Muscle of leg (tissue), 11 donors: ENCODE results near the gene ZNF2. TPM values are rescaled to one million over a fixed set of nuclear protein-coding genes. Genes with fewer than 3 reads are reported as not detected.
A peak's percentile ranks its signal among the peaks of the same experiment; 100 is the strongest.
"Not testable (repeated sequence)": the region's sequence is repeated elsewhere in the genome, so short reads cannot be mapped to it uniquely, and the experiment has no call there.

Experiments
- DNase-seq: peaks from one replicate; pipeline ENCODE4 v3.0.0; 2013
- H3K27ac ChIP-seq: one replicate; pipeline ENCODE4 v1.5.1; 2013; ENCODE audit warnings: mild to moderate bottlenecking, low read length, control low read depth
- H3K27me3 ChIP-seq: one replicate; pipeline ENCODE4 v1.6.1; 2013; ENCODE audit warnings: low read length; ENCODE audit not compliant: control insufficient read depth, insufficient read depth
- H3K36me3 ChIP-seq: one replicate; pipeline ENCODE4 v1.6.1; 2013; ENCODE audit warnings: low read length; ENCODE audit not compliant: control insufficient read depth, insufficient read depth
- H3K4me1 ChIP-seq: one replicate; pipeline ENCODE4 v1.6.1; 2013; ENCODE audit warnings: low read length; ENCODE audit not compliant: control insufficient read depth, insufficient read depth
- H3K4me3 ChIP-seq: one replicate; pipeline ENCODE4 v1.5.1; 2013; ENCODE audit warnings: low read length, control low read depth
- H3K9me3 ChIP-seq: replicated peaks from 2 replicates; pipeline ENCODE4 v1.6.1; 2013; ENCODE audit warnings: low read depth, low read length; ENCODE audit not compliant: control insufficient read depth
- WGBS: methylation state at CpG from one replicate; pipeline ENCODE4 v1.1.5; 2013; ENCODE audit warnings: missing lambda C conversion rate; ENCODE audit not compliant: insufficient coverage; 5-methylcytosine and 5-hydroxymethylcytosine counted together
- polyA plus RNA-seq, 8 donors: library from polyadenylated mRNA; unstranded; fragments of 120-200 nt; gene quantifications; one replicate each; pipeline versions ENCODE4 v1.2.1 to v1.2.3, GENCODE V29; 2013; ENCODE audit warnings: inconsistent platforms in 1 of 8, low replicate concordance in 1 of 8; ENCODE audit not compliant: insufficient read length in 8 of 8, insufficient read depth in 1 of 8
- total RNA-seq: library from RNA; stranded (reverse); fragments of 120-200 nt; gene quantifications from one replicate; pipeline ENCODE4 v1.2.4, GENCODE V29; 2013

The ZNF2 gene
- total and polyA plus RNA-seq, 9 donors: 4.1 to 8.2 (median 5.6) TPM

DNA sequence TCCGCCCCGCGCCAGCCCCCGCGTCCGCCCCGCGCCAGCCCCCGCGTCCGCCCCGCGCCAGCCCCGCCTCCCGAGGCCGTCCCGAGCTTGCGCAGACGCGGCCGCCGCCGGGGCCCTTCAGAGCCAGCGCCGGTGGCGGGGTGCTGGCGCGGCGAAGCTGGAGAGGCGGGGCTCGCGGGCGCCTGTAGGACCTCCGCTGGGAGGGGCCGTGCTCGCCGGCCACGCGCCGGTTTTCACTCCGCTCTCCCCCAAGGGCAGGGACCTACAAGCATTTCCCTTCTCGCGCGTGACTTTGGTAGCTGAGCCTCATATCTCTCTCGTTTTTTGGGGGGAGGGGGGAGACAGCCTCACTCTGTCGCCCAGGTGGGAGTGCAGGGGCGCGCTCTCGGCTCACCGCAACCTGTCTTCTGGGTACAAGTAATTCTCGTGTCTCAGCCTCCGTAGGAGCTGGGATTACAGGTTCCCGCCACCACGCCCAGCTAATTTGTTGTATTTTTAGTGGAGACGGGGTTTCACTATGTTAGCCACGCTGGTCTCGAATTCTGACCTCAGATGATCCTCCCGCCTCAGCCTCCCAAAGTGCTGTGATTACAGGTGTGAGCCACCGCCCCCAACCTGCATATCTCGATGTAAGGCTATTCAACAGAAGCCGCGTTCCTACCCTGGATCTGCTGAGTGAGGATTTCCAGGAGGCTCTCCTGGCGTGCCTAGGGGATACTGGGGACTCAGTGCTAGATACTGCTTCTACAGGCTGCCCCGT is 5.7 kb upstream of the ZNF2 start, which contains the start of gene ZNF514:
Gene ZNF514, minus strand, starts transcription at position 159 of the 760 bp plus-strand sequence. CDS start 6,595 bp downstream, outside the sequence.
- DNase-seq: peak; percentile 88
- peaks cover 27% of the 10 kb centered on the region for H3K36me3 ChIP-seq
- H3K4me1 ChIP-seq: peaks cover 18% of the 10 kb centered on the region
- peak within 1 kb of the TSS; percentile 86 for H3K27ac ChIP-seq
- H3K4me3 ChIP-seq: peak within 1 kb of the TSS; percentile 85
- H3K27me3 ChIP-seq: no peaks in the 10 kb centered on the region
- 8% methylated on average over 46 of the region's 64 CpGs for WGBS
- peaks cover 6% of the 10 kb centered on the region for H3K9me3 ChIP-seq

DNA sequence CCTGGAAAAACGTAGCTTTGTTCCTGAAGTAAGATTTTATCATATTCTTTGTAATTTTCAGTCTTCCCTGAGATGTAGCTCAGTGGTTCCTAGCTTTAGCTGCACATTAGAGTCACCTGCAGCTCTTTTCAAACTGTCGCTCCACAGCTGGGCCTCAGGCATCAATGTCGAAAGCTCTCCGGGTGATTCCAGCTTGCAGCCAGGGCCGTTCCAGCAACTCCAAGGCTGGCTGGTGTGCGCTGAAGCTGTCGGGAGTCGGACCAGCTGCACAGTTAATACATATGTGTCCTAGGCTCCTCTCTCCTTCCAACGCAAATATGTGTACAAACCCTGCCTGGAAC is 609 bp upstream of the ZNF2 start:
- 0% methylated on average over 6 of the region's 9 CpGs for WGBS
- H3K27ac ChIP-seq: peak overlapping the region; percentile 99

DNA sequence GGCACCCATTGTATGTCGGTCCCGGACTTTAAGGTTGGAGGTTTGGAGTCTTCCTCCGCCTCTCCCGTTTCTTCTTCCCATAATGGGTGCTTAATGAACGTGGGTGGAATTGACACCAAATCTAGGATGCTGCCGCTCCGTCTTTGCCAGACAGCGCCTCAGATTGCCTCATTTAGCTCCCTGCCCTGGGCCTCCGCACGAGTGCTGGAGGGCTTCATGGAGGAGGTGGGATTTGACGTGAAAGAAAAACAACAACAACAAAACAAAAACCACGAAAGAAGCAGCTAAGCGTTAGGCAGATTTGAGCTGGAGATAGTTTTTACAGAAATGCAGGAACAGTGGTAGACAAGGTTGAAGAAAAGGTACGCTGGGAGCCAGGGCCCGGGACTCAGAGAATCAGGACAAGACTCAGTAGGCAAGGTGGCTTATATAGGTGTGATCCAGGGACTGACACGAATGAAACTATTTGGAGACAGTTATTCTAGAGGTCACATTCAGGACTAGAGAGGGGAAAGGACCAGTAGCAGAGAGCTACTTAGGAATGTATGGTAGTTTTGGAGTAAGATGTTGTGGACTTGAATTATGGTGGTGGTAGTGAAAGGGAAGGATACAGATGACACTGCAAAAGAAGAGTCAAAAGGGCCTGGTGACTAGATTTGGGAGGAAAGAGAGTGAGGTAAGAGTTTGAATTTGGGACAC is 605 bp downstream of the ZNF2 start:
- peaks cover 3% of the 10 kb centered on the region for H3K36me3 ChIP-seq
- WGBS: 34% methylated on average over 4 of the region's 16 CpGs
- H3K27me3 ChIP-seq: no peaks in the 10 kb centered on the region
- DNase-seq: no peak
- H3K4me1 ChIP-seq: peaks cover 5% of the 10 kb centered on the region
- no peaks in the 10 kb centered on the region for H3K9me3 ChIP-seq
- H3K27ac ChIP-seq: peak overlapping the region; percentile 99
- peak overlapping the region; percentile 95 for H3K4me3 ChIP-seq

More for the DNA sequence above, 609 bp upstream of the ZNF2 start:
- H3K9me3 ChIP-seq: no peaks in the 10 kb centered on the region
- no peak for DNase-seq
- no peaks in the 10 kb centered on the region for H3K27me3 ChIP-seq
- H3K36me3 ChIP-seq: peaks cover 3% of the 10 kb centered on the region
- peaks cover 8% of the 10 kb centered on the region for H3K4me1 ChIP-seq
- H3K4me3 ChIP-seq: peak overlapping the region; percentile 95

DNA sequence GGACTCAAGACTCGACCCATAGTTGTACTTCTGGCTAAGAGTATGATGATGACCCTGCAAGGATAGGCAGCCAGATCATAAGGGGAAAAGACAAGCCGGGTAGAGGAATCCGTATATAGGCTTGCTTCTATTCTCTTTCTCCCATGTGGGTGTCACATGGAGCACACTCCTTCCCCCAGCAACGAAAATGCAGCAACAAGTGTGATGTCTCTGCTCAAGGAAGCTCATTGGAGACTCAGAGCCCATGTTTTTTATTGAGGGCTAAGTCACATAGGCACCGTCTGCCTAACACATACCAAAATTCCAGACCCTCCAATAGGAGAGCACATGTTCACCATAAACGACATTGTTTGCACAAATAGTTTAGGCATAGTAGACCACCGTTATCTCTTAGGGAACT is 6.3 kb downstream of the ZNF2 start:
- Histone ChIP-seq H3K9me3 (no peaks in the 10 kb centered on the region), H3K36me3 (peaks cover 5% of the 10 kb centered on the region), H3K27ac (no peak overlapping the region), H3K4me1 (no peaks in the 10 kb centered on the region), H3K4me3 (no peak overlapping the region), H3K27me3 (no peaks in the 10 kb centered on the region)
- WGBS: 76% methylated on average over 6 of the region's 7 CpGs
- DNase-seq: no peak

- WGBS: 71% methylated on average over 1 of the region's 2 CpGs
These were observed 8.5 kb downstream of the ZNF2 start for GRCh38 chr2:95174031-95174542.

GRCh38 chr2:95179451-95179850 is 13.8 kb downstream of the ZNF2 start:
- Histone ChIP-seq H3K36me3 (peaks cover 54% of the 10 kb centered on the region), H3K9me3 (peaks cover 4% of the 10 kb centered on the region), H3K4me1 (no peaks in the 10 kb centered on the region), H3K27ac (no peak overlapping the region), H3K4me3 (no peak overlapping the region), H3K27me3 (no peaks in the 10 kb centered on the region)
- WGBS: 78% methylated on average over 7 of the region's 7 CpGs
- no peak for DNase-seq

More at GRCh38 chr2:95174031-95174542, 8.5 kb downstream of the ZNF2 start:
- Histone ChIP-seq H3K27me3 (no peaks in the 10 kb centered on the region), H3K4me3 (no peak overlapping the region), H3K27ac (no peak overlapping the region), H3K36me3 (peaks cover 19% of the 10 kb centered on the region), H3K9me3 (no peaks in the 10 kb centered on the region), H3K4me1 (no peaks in the 10 kb centered on the region)
- no peak for DNase-seq

GRCh38 chr2:95181774-95182173 is 16.2 kb downstream of the ZNF2 start:
- H3K9me3 ChIP-seq: peaks cover 4% of the 10 kb centered on the region
- no peaks in the 10 kb centered on the region for H3K4me1 ChIP-seq
- H3K36me3 ChIP-seq: peaks cover 49% of the 10 kb centered on the region
- 100% methylated on average over 4 of the region's 18 CpGs for WGBS
- no peak for DNase-seq
- no peak overlapping the region for H3K27ac ChIP-seq
- H3K27me3 ChIP-seq: no peaks in the 10 kb centered on the region
- no peak overlapping the region for H3K4me3 ChIP-seq

DNA sequence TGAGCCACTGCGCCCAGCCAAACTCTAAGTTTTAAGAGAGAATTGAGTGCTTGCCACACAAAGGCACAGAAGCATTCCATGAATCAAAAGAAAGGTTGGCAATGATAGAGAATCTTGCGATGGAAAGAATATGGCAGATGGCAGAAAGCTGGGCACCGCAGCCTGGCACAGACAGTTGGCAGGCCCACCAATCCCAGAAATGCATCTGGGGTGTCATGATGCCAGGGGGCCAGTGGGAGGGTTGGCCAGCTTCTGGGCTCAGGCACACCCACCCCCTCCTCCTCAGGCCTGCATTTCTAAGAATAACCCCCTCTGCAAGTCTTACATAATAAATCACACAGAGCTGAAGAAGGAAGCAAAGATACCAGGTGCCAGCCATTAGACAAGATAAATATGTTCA is 19.6 kb downstream of the ZNF2 start:
- no peak for DNase-seq
- H3K36me3 ChIP-seq: peaks cover 25% of the 10 kb centered on the region
- peaks cover 4% of the 10 kb centered on the region for H3K9me3 ChIP-seq
- no peaks in the 10 kb centered on the region for H3K27me3 ChIP-seq
- no peak overlapping the region for H3K27ac ChIP-seq
- H3K4me1 ChIP-seq: no peaks in the 10 kb centered on the region
- H3K4me3 ChIP-seq: no peak overlapping the region
- WGBS: 88% methylated on average over 3 of the region's 3 CpGs

DNA sequence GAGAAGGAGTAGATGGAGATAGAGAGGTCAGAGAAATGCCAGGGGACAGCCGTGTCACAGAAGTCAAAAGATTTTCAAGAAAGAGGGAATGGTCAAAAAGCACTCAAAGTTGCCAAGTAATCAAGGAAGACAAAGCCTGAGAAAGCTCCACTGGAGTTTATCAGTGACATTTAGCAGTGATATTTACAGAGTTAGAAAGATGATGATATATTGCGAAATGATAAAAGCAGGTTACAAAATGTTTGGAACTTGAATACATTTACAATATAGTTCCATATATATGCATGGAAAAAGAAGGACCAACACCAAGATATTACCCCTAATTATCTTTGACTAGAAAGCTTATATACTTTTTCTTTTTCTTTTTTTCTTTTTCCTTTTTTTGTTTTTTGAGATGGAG is 20.4 kb downstream of the ZNF2 start:
- H3K4me1 ChIP-seq: no peaks in the 10 kb centered on the region
- no peaks in the 10 kb centered on the region for H3K27me3 ChIP-seq
- H3K36me3 ChIP-seq: peaks cover 20% of the 10 kb centered on the region
- DNase-seq: no peak
- peaks cover 4% of the 10 kb centered on the region for H3K9me3 ChIP-seq
- no peak overlapping the region for H3K4me3 ChIP-seq
- no peak overlapping the region for H3K27ac ChIP-seq
- WGBS: 38% methylated on average over 1 of the region's 2 CpGs

DNA sequence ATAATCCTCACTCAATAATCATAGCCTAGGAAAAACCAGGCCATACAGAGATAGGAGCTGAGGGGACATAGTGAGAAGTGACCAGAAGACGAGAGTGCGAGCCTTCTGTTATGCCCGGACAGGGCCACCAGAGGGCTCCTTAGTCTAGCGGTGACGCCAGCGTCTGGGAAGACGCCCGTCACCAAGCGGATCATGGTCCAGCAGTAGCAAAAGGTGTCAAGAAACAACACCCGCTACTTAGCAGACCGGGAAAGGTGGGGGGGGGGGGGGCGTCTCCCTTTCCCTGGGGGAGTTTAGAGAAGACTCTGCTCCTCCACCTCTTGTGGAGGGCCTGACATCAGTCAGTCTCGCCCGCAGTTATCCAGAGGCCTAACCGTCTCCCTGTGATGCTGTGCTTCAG is 27.3 kb downstream of the ZNF2 start:
- DNase-seq: peak; percentile 23
- H3K27me3 ChIP-seq, H3K9me3 ChIP-seq, H3K27ac ChIP-seq, H3K36me3 ChIP-seq, H3K4me3 ChIP-seq, H3K4me1 ChIP-seq: not testable (repeated sequence)
- 0% methylated on average over 1 of the region's 15 CpGs for WGBS
